Stimulated activated CD8-positive, alpha-beta memory T cell treated with anti-CD3 and anti-CD28 coated beads, Interleukin-4, amount 100 ng/mL, for 24 hours (primary cell): ENCODE data around the gene HRH3.

Experiments
- DNase-seq: peaks from one replicate; pipeline ENCODE4 v3.0.0-alpha.2; 2020; ENCODE audit warnings: low read depth

Gene HRH3

DNA sequence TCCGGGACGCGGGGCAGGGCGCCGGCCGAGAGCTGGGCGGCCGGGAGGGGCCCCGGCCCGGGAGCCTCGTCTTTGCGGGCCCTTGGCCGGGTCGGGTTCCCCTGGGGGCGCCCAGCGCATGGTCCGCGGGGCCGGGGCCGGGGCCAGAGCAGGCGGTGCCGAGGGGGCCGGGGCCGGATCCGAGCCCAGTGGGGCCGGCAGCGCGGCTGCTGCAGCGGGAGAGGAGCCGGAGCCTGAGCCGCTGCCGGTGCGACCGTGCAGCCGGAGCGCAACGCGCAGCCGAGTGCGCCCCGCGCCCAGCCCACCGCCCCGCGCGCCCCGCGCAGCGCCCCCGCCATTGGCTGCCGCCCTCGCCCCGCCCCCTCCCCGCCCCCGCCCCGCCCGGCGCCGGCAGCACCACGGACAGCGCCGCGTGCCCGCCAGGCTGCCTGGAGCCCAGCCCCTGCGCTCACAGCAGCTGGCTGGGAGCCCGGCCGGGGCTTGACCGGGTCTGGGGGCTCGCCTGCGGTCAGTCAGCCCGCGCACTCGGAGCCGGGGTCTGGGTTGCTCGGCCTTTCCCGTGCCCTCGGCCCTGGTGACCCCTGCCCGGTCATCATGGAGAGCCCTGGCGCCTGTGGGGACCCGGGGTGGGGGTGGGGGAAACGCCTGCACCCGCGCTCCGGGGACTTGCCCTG, at the start of gene HRH3:
Gene HRH3, minus strand, starts transcription at position 287 of the 674 bp plus-strand sequence. CDS start 308 bp downstream, outside the sequence.
- DNase-seq = peak; percentile 15

- no peak for DNase-seq
Observed at GRCh38 chr20:62269871-62270270, 49.8 kb upstream of the HRH3 start.

- no peak for DNase-seq
Observed at GRCh38 chr20:62269378-62269777, 49.3 kb upstream of the HRH3 start.

DNA sequence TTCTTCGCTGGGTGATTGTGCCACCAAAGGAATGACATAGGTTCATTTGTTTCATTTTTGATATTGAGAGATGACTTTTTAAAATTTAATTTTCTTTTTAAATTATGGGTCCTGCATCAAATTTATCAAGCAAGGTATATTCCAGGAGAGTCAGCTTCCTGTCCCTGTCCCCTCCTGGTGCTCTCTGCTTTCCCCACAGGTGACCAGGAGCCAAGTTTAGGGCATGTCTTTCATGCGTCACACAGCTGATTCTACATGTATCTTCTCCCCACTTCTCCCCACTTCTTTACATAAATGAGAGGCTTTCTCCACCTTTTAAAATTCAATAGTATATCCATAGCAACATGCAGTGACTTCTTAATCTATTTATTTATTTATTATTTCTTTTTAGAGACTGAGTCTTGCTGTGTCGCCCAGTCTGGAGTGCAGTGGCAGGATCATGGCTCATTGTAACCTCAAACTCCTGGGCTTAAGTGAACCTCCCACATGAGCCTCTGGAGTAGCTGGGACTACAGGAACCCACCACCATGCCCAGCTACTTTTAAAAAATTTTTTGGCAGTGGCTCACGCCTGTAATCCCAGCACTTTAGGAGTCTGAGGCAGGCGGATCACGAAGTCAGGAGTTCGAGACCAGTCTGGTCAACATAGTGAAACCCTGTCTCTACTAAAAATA, 48.3 kb upstream of the HRH3 start:
- no peak for DNase-seq

DNA sequence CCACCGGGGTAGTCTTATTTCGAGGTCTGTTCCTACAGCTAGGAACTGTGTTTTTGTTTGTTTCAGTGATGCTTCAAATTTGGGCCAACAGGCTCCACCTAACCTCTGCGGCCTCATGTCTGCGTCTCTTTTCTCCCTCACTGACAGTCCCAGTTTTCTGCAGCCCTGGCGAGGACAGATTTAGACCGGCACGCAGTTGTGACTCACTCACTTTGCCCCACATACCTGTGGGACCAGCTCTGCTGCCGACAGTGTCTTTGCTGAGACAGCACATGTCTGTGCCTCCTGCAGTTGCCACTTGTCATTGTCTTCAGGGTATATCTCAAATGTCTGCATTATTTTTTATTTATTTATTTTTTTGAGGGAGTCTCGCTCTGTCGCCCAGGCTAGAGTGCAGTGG, 47.5 kb upstream of the HRH3 start:
- no peak for DNase-seq

DNA sequence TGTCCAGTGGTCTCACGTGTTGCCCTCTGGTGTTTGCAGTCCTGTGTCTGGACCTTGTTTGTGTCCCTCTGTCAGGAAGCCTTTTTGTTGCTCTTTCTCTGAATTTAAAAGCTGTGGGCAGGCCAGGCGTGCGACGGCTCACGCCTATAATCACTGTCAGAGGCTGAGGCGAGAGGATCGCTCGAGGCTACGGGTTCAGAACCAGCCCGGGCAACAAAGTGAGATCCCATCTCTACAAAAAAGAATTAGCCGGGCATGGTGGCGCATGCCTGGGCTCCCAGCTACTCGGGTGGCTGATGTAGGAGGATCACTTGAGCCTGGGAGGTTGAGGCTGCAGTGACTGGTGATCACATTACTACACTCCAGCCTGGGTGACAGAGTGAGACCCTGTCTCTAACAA, 46.8 kb upstream of the HRH3 start:
- no peak for DNase-seq

DNA sequence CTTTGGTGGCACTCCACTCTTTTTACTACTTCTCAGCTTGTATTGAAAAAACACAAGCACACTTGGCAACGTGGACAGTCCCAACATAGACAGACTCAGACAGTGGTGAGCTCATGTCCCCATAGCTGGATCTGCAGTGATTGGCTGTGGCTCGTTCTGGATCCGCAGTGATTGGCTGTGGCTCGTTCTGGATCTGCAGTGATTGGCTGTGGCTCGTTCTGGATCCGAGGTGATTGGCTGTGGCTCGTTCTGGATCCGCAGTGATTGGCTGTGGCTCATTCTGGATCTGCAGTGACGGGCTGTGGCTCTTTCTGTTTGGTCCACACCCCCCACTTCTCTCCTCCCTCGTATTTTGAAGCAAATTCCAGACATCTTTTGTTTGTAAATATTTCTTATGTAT, 46.3 kb upstream of the HRH3 start:
- no peak for DNase-seq

- no peak for DNase-seq
Observed at GRCh38 chr20:62265365-62265764, 45.3 kb upstream of the HRH3 start.

- DNase-seq = no peak
Observed at GRCh38 chr20:62263396-62263795, 43.3 kb upstream of the HRH3 start.

DNA sequence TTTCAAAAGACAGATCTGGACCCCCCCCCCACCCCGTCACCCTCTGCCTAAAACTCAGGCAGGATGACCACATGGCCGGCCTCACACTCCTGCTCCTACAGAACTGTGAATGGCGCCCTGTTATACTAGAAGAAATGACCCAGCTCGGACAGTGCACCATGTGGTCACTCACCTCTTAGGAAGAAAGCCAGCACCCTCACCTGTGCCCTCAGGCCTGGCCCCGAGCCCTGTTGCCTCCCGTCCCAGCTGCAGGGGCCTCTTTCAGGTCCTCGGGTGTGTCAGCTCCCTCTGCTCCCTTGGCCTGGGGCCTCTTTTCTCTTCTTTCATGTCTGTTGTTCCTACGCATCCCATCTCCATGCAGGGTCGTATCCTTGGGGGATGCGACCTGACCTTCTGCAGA, 42.0 kb upstream of the HRH3 start:
- no peak for DNase-seq

- no peak for DNase-seq
Observed at GRCh38 chr20:62259294-62259565, 39.2 kb upstream of the HRH3 start.

- DNase-seq = no peak
Observed at GRCh38 chr20:62258499-62259293, 38.6 kb upstream of the HRH3 start.

DNA sequence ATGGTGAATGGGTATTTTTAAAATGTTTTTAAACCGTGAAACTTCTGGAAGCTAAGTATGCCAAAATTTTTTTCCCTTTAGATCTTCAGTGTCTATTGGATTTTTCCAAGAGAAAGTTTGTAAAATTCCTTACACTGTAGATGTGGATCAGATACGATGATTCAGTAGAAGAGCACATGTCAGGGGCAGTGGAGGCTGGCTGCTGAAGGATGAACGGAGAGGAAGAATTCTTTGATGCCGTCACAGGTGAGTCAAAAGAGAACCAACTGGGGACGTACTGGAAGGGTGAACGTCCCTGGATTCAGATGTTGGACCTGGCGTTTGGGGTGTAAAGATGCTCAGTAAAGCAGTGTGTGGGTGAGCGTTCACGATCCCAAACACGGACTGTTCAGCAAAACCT, 35.9 kb upstream of the HRH3 start:
- DNase-seq = no peak

GRCh38 chr20:62254021-62254724, 34.1 kb upstream of the HRH3 start:
- no peak for DNase-seq

GRCh38 chr20:62253398-62253797, 33.3 kb upstream of the HRH3 start:
- DNase-seq = no peak

- DNase-seq = no peak
Observed at GRCh38 chr20:62252342-62252966, 32.4 kb upstream of the HRH3 start.

DNA sequence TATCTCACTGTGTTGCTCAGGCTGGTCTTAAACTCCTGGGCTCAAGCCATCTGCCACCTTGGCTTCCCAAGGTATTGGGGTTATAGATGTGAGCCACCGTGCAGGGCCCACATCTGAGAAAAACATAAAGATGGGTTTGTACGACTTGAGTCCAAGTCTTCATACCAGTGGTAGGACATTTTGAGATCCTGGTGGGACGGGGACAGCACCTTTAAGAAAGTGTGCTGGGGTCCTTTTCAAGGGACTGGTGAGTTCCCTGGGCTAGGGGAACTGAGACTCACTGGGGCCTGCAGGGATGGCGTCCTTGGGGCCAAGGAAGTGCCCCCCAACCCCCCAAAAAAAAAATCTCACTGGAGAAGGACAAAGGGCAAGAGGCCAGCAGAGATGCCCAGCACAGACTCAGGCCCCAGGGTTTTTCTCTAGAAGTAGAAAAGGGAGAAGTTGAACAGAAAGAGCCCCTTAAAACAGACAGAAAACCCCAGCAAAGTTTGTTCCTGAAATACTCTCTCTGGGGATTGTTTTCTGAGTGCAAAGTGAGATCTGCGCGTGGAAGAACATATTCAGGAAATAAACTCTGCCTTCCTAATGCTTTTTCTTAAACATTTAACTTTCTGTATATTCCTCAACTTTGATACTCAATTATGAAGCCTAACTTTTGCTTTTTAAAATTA, 28.9 kb upstream of the HRH3 start:
- DNase-seq = no peak

GRCh38 chr20:62246872-62247652, 27.0 kb upstream of the HRH3 start:
- no peak for DNase-seq

GRCh38 chr20:62246431-62246830, 26.4 kb upstream of the HRH3 start:
- DNase-seq = no peak

DNA sequence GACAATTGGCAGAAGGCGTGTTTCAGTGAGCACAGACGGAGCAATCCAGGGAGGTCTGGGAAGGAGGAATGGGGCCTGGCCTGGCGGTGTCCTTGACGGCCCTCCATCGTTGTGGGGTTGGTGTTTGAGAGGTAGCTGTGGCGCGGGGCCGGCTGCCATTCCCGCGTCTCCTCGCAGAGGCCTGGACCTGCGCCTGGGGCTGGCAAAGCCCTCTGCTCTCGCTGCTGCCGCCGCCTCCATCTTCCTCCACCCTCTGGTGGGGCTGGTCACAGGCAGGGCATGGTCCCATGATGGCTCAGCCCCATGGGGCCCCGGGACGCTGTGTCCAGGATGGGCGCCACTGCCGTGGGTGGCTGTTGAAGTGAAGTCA, 25.8 kb upstream of the HRH3 start:
- no peak for DNase-seq

- no peak for DNase-seq
Observed at GRCh38 chr20:62244644-62245108, 24.6 kb upstream of the HRH3 start.
